ENCODE results near the gene ST6GALNAC6. TPM values are rescaled to one million over a fixed set of nuclear protein-coding genes. Genes with fewer than 3 reads are reported as not detected.

The ST6GALNAC6 gene
- total RNA-seq, 1 donor from 2014 or later: 80.0 TPM

DNA sequence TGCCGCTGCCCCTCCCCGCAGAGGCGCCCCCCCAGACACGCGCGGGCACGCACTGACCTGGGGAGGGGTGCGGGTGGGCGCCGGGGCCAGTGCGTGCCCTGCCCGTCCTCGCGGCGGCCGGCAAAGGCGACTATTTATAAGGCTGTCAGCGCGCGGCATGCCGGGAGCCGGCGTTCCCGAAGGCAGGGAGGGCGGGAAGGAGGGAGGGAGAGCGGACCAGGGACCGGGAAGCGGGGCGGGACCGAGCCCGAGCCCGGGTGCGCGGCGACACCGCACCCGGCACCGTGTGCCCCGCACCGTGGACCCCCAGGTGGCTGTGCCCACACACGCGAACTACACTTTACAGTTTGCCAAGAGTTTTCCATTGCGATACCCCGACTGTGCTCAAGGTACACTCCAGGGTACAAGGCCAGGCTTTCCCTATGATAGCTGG, 21.8 kb downstream of the ST6GALNAC6 start, which contains the start of gene AK1:
Gene AK1 (minus strand): TSS at position 110 of the 433 bp plus-strand sequence. CDS start 3,058 bp downstream, outside the sequence.
- DNase-seq (ENCODE audit: low spot score): peak; percentile 62
- peak within 1 kb of the TSS; percentile 87 for H3K4me3 Mint-ChIP-seq (ENCODE audit: unreplicated experiment)
- TF ChIP-seq, protein P1, sequence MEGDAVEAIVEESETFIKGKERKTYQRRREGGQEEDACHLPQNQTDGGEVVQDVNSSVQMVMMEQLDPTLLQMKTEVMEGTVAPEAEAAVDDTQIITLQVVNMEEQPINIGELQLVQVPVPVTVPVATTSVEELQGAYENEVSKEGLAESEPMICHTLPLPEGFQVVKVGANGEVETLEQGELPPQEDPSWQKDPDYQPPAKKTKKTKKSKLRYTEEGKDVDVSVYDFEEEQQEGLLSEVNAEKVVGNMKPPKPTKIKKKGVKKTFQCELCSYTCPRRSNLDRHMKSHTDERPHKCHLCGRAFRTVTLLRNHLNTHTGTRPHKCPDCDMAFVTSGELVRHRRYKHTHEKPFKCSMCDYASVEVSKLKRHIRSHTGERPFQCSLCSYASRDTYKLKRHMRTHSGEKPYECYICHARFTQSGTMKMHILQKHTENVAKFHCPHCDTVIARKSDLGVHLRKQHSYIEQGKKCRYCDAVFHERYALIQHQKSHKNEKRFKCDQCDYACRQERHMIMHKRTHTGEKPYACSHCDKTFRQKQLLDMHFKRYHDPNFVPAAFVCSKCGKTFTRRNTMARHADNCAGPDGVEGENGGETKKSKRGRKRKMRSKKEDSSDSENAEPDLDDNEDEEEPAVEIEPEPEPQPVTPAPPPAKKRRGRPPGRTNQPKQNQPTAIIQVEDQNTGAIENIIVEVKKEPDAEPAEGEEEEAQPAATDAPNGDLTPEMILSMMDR (IDR thresholded peaks at IDR 0.05; ENCODE audit: unreplicated experiment): no peak
- H3K4me1 Mint-ChIP-seq (ENCODE audit: unreplicated experiment): peaks cover 22% of the 10 kb centered on the region
- H3K27ac Mint-ChIP-seq (ENCODE audit: unreplicated experiment): peak within 1 kb of the TSS; percentile 66
- peaks cover 3% of the 10 kb centered on the region for H3K36me3 Mint-ChIP-seq (ENCODE audit: low read depth, unreplicated experiment)
- no peaks in the 10 kb centered on the region for H3K9me3 Mint-ChIP-seq (ENCODE audit: unreplicated experiment)
- H3K27me3 Mint-ChIP-seq (ENCODE audit: unreplicated experiment): peaks cover 11% of the 10 kb centered on the region

DNA sequence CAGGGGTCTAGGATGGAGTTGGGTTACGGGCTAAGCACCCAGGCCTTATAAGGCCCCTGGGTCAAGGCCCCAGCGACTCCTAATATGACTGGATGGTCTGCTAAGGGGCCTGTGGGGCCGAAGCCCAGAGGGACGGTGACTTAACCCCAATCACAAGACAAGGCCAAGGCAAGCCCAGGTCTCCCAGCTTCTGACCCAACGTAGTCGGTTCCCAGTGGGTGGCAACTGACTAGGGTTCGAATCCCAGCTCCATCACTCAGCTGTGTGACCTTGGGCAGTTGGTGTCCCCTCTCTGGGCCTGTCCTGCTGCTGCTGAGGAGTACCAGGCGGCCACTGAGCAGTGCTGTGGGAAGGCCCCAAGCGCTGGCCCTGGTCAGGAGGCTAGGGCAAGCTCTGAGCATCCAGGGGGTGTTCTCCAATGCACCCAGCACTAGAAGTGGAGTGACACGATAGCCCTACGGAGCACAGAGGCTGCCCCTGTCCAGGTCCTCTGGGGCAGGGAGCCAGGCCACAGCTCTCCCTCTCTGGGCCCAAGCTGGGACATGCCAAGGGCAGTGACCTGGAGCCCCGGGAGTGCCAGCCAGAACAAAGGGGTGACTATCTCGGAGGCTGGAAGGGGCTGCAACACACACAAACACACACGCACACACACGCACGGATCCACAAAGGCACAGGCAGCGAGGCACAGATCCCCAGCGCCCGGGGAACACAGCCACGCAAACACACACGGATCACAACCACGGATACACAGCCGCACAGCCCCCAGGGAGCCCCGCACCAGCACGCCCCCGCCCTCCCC, 22.4 kb downstream of the ST6GALNAC6 start:
- Mint-ChIP-seq H3K9me3 (ENCODE audit: unreplicated experiment) (no peaks in the 10 kb centered on the region), H3K4me3 (ENCODE audit: unreplicated experiment) (peak overlapping the region; percentile 87), H3K36me3 (ENCODE audit: low read depth, unreplicated experiment) (peaks cover 8% of the 10 kb centered on the region), H3K4me1 (ENCODE audit: unreplicated experiment) (peaks cover 21% of the 10 kb centered on the region), H3K27ac (ENCODE audit: unreplicated experiment) (no peak overlapping the region), H3K27me3 (ENCODE audit: unreplicated experiment) (peaks cover 9% of the 10 kb centered on the region)
- TF ChIP-seq, protein P1 (IDR thresholded peaks at IDR 0.05; ENCODE audit: unreplicated experiment): no peak
- no peak for DNase-seq (ENCODE audit: low spot score)

DNA sequence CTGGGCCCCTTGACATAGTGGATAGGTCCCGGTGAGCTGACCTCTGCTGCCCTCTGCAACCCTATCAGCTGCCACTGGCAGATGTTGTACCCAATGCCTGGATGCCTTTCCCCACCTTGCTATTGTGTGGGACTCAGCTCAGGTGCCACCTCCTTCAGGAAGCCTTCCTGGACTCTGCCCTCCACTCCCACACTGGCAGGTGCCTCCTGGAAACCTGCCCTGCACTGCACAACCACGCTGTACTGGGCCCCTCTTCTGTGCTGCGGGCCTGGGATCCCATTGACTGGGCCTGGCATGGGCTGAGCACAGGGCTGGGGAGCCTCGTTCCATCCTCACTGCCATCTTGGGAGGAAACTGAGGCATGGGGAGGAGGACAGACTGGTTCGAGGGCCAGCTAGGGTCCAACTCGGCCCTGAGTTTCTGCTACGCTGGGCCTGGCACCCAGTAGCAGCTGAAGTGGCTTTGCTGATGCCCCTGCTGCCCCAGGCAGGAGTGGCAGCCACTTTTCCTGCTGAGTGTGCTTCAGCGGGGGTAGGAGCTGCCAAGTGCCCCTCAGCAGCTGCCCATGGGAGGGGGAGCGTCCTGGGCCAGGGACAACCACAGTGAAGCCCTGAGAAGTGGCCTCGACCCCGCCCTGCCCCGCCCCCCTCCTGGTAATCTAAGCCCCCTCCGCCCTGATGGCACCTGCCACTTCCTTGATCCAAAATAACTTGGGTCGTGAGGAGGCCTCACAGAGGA, 23.2 kb downstream of the ST6GALNAC6 start:
- DNase-seq (ENCODE audit: low spot score): no peak
- Mint-ChIP-seq H3K4me3 (ENCODE audit: unreplicated experiment) (no peak overlapping the region), H3K4me1 (ENCODE audit: unreplicated experiment) (peaks cover 18% of the 10 kb centered on the region), H3K9me3 (ENCODE audit: unreplicated experiment) (no peaks in the 10 kb centered on the region), H3K36me3 (ENCODE audit: low read depth, unreplicated experiment) (peaks cover 15% of the 10 kb centered on the region), H3K27me3 (ENCODE audit: unreplicated experiment) (peaks cover 9% of the 10 kb centered on the region), H3K27ac (ENCODE audit: unreplicated experiment) (no peak overlapping the region)
- TF ChIP-seq, protein P1 (IDR thresholded peaks at IDR 0.05; ENCODE audit: unreplicated experiment): no peak

DNA sequence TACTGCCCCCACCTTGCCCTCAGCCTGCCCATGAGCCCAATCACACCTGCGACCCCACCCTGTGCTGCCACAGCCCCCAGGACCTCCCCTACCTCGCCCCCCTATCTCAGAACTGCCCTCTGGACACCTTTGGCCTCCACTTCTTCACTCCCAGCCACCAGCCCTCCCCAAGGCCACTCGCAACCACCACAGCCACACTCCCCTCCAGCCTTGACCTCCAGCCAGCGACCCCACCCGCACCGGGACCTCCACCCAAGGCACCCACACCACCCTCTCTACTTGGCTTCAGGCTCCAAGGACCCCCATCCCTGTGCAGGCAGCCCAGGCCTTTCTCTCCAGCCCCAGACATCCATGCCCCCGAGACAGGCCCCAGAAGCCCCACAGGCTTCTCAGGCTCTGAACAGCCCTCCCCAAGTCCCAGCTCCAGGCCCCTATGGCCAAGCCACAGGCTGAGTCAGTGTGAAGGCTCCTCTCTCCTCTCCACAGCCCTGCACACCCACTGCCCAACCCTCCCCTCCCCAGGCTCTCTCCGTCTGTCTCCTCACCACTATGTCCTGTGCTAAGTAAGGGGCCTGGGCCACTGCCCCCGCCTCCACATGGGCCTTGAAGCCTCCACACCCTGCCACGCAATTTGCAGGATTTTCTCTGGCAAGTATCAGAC, 24.0 kb downstream of the ST6GALNAC6 start:
- Mint-ChIP-seq H3K27me3 (ENCODE audit: unreplicated experiment) (peaks cover 12% of the 10 kb centered on the region), H3K27ac (ENCODE audit: unreplicated experiment) (no peak overlapping the region), H3K4me1 (ENCODE audit: unreplicated experiment) (peaks cover 17% of the 10 kb centered on the region), H3K9me3 (ENCODE audit: unreplicated experiment) (no peaks in the 10 kb centered on the region), H3K4me3 (ENCODE audit: unreplicated experiment) (no peak overlapping the region), H3K36me3 (ENCODE audit: low read depth, unreplicated experiment) (peaks cover 15% of the 10 kb centered on the region)
- TF ChIP-seq, protein P1 (IDR thresholded peaks at IDR 0.05; ENCODE audit: unreplicated experiment): no peak
- DNase-seq (ENCODE audit: low spot score): no peak
